IPS-15b (cell line): ENCODE data around the gene TBC1D5.

Experiments
- H3K27me3 ChIP-seq: one replicate; pipeline ENCODE4 v1.6.1; 2013; ENCODE audit warnings: low read length; ENCODE audit not compliant: control insufficient read depth, insufficient read depth
- H3K36me3 ChIP-seq: one replicate; pipeline ENCODE4 v1.6.1; 2013; ENCODE audit warnings: low read length; ENCODE audit not compliant: control insufficient read depth, insufficient read depth
- H3K4me1 ChIP-seq: one replicate; pipeline ENCODE4 v1.6.1; 2013; ENCODE audit warnings: mild to moderate bottlenecking, low read length; ENCODE audit not compliant: control insufficient read depth, insufficient read depth
- H3K4me3 ChIP-seq: one replicate; pipeline ENCODE4 v1.5.1; 2013; ENCODE audit warnings: low read depth, low read length
- H3K9ac ChIP-seq: one replicate; pipeline ENCODE4 v1.6.1; 2013; ENCODE audit warnings: low read depth, mild to moderate bottlenecking, low read length
- H3K9me3 ChIP-seq: one replicate; pipeline ENCODE4 v1.6.1; 2013; ENCODE audit warnings: mild to moderate bottlenecking, low read length; ENCODE audit not compliant: control insufficient read depth, insufficient read depth

TBC1D5 gene

DNA sequence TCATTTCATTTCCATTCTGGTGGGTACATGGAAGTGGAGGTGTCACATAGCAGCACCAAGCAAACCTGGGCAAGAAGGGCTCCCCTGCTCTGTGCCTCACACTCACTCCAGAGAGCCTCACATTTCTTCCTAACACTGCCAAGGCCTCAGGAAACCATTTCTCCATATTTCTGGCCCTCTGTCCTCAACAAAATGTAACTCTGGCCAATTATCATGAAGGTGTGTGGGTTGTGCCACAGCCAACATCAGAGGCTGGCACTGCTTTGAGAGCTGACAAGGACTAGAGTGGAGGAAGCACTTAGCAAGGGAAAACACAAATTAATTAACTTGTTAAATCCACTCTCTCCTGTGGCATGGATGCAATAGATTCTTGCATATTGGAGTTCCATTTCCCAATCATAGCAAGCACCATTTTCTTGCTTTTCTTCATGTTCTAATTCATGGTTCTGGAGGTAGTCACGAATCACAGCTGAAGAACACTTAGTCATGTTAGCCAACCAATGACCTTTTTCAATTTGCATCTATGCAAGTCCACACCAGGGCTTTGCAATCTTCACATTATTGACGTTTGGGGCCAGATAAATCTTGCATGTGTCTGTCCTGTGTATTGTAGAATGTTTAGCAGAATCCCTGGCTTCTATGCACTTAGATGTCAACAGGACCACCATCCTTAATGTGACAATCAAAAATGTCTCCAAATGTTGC is 616.5 kb downstream of the TBC1D5 start:
- no peak overlapping the region for H3K9ac ChIP-seq
- H3K9me3 ChIP-seq: no peaks in the 10 kb centered on the region
- no peaks in the 10 kb centered on the region for H3K27me3 ChIP-seq
- no peaks in the 10 kb centered on the region for H3K4me1 ChIP-seq
- H3K36me3 ChIP-seq: no peaks in the 10 kb centered on the region
- H3K4me3 ChIP-seq: no peak overlapping the region

- no peaks in the 10 kb centered on the region for H3K36me3 ChIP-seq
Measured at GRCh38 chr3:17122758-17123157, 619.7 kb downstream of the TBC1D5 start.

DNA sequence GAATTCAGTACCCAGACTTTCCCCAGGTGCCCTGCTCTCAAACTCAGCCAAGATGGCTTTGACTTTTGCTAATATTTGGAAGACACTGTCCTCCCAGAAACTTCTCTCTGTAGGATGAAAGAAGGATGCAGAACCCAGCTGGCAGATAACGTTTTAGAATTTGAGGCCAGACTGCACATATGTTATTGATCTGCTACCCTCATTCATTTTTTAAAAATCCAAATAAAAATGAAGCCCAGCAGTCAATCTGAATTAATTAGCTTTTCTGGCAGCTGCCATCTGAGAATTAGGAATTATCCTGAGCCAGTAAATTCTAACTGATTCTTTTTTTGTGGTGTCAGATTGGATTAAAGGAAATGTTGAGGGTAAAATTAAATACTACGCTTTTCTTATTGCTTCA is 621.1 kb downstream of the TBC1D5 start:
- Histone ChIP-seq H3K4me3 (no peak overlapping the region), H3K9ac (no peak overlapping the region), H3K36me3 (no peaks in the 10 kb centered on the region), H3K9me3 (no peaks in the 10 kb centered on the region), H3K27me3 (no peaks in the 10 kb centered on the region), H3K4me1 (no peaks in the 10 kb centered on the region)

More at GRCh38 chr3:17122758-17123157, 619.7 kb downstream of the TBC1D5 start:
- Histone ChIP-seq H3K9me3 (no peaks in the 10 kb centered on the region), H3K4me3 (no peak overlapping the region), H3K27me3 (no peaks in the 10 kb centered on the region), H3K4me1 (no peaks in the 10 kb centered on the region), H3K9ac (no peak overlapping the region)

DNA sequence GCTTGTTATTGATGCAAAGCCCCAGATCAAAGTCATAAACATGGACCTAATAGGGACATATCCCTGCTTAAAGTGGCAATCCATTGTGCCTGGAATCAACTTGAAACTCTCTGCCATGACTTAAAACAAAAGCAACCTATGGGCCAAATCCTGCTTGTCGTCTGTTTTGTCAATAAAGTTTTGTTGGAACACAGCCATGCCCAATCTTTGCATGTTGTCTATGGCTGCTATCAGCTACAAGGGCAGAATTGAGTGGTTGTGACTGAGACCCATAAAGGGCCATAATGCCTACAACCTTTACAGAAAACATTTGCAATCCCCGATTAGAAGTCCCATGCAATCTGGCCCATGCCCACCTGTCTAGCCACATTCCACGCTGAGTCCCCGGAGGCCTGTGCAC is 622.3 kb downstream of the TBC1D5 start:
- no peaks in the 10 kb centered on the region for H3K9me3 ChIP-seq
- no peaks in the 10 kb centered on the region for H3K4me1 ChIP-seq
- no peaks in the 10 kb centered on the region for H3K36me3 ChIP-seq
- H3K4me3 ChIP-seq: no peak overlapping the region
- H3K9ac ChIP-seq: no peak overlapping the region
- no peaks in the 10 kb centered on the region for H3K27me3 ChIP-seq

- Histone ChIP-seq H3K9me3 (no peaks in the 10 kb centered on the region), H3K9ac (no peak overlapping the region), H3K4me1 (no peaks in the 10 kb centered on the region), H3K36me3 (no peaks in the 10 kb centered on the region), H3K4me3 (no peak overlapping the region), H3K27me3 (no peaks in the 10 kb centered on the region)
Measured at GRCh38 chr3:17119201-17120072, 623.0 kb downstream of the TBC1D5 start.

DNA sequence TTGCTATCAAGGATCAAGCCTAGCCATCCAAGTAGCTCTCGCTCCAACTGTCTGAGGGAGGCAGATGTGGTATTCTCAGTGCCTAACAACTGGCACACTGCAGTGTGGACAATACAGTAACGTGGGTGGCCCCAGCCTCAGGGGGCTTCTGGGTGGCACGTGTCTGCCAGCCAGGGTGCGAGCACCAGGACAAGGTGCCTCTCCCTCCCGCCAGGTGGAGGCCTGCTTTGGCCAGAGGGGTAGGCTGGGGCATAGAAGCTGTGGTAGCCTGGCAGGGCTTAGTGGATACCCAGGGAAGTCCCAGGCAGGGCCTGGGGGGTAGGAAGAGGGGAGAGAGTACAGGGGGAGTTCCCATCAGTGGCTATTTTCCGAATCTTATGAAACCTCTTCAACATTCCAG is 623.7 kb downstream of the TBC1D5 start:
- Histone ChIP-seq H3K4me3 (no peak overlapping the region), H3K36me3 (no peaks in the 10 kb centered on the region), H3K9ac (no peak overlapping the region), H3K27me3 (no peaks in the 10 kb centered on the region), H3K9me3 (no peaks in the 10 kb centered on the region), H3K4me1 (no peaks in the 10 kb centered on the region)

DNA sequence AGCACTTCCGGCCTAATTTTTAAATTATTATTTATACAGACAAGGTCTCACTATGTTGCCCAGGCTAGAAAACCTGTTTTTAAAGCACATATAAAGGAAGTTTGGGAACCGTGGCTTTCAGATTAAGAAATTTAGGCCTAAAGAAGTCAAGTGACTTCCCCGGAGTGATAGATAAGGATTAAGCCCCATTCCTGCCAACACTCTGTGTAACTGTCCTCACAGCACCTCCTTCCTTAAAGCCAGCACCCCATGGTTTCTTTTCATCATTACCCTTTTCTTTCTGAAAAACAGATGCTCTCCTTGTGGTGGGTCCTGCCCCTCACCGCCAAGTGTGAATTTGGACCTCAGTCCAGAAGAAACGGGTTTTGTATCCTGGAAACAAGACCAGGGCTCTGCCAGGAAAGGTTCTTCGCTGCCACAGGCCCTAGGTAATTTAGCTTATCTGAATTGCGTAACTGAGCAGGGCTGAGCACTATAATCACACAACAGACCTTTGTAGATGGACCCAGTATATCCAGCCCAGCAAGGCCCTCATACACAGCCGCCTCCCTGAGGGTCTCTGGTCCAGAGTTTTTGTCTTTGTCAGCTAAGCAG is 626.3 kb downstream of the TBC1D5 start:
- no peak overlapping the region for H3K4me3 ChIP-seq
- no peaks in the 10 kb centered on the region for H3K4me1 ChIP-seq
- no peaks in the 10 kb centered on the region for H3K9me3 ChIP-seq
- H3K36me3 ChIP-seq: no peaks in the 10 kb centered on the region
- no peaks in the 10 kb centered on the region for H3K27me3 ChIP-seq
- no peak overlapping the region for H3K9ac ChIP-seq

GRCh38 chr3:17115186-17115585 is 627.2 kb downstream of the TBC1D5 start:
- no peaks in the 10 kb centered on the region for H3K4me1 ChIP-seq
- H3K4me3 ChIP-seq: no peak overlapping the region
- H3K9me3 ChIP-seq: no peaks in the 10 kb centered on the region
- no peaks in the 10 kb centered on the region for H3K36me3 ChIP-seq
- no peak overlapping the region for H3K9ac ChIP-seq
- no peaks in the 10 kb centered on the region for H3K27me3 ChIP-seq

GRCh38 chr3:17111586-17111985 is 630.8 kb downstream of the TBC1D5 start:
- H3K27me3 ChIP-seq: no peaks in the 10 kb centered on the region
- no peaks in the 10 kb centered on the region for H3K36me3 ChIP-seq
- no peak overlapping the region for H3K9ac ChIP-seq
- H3K4me3 ChIP-seq: no peak overlapping the region
- H3K9me3 ChIP-seq: no peaks in the 10 kb centered on the region
- H3K4me1 ChIP-seq: no peaks in the 10 kb centered on the region

DNA sequence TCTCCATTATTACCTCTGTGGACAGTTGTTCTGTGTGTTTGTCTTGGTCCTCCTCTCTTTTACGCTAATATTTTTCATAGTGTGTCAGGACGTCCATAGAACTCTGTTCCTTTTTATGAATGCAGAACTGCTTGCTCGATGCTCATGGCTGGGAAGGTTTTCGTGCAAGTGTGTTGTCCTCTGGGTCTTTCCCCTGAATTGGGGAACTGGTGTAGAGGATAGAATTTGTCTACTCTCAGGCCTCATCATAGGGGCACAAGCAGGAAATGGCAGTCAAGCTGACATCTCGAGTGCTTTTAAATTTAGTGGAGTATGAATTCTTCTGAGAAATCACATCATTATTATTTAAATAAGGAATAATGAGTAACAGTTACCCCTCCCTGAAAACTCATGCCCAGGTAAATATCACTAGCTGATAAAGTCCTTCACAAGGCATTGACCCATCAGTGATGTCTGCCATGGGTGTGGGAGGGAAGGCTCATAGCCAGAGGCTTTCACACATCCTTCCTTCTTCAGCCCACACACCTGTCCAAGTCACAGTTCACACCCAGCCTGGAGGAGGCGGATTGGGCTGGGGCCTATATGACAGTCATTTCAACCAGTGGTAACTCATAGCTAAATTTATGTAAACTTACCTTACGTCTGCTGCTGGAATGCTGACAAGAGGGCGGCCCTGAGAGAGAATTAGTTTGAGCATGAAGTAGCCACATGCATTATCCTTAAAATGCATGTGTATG is 631.6 kb downstream of the TBC1D5 start:
- Histone ChIP-seq H3K4me1 (no peaks in the 10 kb centered on the region), H3K27me3 (no peaks in the 10 kb centered on the region), H3K9me3 (no peaks in the 10 kb centered on the region), H3K4me3 (no peak overlapping the region), H3K9ac (no peak overlapping the region), H3K36me3 (no peaks in the 10 kb centered on the region)
